Islet precursor cell (in vitro differentiated cells): ENCODE measurements around the gene ELF5.

Experiments
- DNase-seq: peaks from one replicate; pipeline ENCODE4 v3.0.0-alpha.2; 2018

ELF5 gene

DNA sequence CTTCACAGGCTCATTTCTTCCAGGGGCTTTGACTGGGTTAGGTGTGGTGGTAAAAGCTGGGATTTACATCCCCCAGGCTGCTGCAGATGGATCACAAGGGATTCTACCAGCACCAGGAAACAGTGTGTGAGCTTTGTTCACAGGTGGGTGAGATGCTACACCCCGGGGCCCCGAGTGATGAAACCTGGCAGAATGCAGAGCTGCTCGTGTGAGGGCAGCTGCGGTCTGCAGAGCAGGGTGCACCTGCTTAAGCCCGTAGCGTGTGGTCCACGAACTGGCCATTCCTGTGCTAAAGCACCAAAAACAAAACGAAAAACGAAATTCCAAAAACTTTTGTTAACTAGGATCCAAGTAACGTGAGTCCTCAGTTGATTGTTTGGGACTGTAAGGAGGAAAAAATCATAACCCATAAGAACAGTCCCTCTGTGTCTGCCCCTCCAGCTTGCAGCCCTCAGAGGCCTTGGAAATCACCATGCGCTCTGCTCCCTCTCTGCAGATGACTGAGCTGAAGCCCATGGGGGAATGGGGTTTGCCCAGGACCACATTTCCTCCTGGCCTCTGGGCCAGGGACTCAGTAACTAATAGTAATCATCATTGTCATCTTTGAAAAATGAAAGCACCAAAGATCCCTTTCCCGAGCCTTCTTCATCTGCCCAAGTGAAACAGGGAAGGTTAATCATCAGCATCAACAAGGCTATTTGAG, 24.6 kb downstream of the ELF5 start:
- DNase-seq = peak; percentile 24

DNA sequence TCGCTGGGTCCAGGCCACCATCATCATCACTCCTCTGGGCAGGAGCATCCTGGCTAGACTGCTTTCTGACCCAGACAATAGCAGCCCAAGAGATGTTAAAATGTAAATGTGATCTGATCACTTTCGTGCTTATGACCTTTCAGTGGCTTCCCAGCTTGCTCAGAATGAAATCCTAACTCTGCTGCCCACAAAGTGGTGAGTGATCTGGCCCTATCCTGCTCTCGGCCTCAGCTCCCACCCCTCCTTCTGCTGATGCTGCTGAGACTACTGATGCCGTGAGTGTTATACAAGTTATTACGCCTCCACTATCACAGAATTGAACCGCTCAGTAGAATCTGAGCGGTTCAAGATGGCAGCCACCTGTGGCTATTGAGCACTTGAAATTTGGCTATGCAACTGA, 26.2 kb downstream of the ELF5 start:
- no peak for DNase-seq

DNA sequence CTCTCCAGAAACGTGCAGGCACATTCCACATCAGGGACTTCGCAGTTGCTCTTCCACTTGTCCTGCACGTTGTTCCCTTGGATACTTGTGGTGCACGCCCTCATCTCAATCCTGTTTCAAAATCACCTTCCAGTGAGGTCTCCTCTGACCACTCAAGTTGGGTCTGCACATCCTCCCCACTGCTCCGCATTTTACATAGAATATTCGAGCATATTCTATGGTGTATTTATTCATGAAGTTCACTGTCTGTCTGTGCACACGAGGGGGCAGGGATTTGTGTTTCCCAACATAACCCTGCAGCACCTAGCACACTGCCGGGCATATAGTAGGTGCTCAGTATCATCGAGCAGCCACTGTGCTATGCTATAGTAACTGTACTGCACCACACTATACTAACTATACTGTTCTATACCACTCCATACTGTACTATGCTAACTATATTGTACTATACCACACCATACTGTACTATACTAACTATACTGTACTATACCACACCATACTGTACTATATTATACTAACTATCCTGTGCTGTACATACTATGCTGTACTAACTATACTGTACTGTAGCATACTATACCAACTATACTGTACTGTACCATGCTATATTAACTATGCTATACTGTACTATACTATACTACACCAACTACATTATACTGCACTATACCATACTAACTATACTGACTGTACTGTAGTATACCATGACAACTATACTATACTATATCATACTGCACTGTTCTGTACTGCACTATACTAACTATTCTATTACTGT, 30.3 kb downstream of the ELF5 start:
- DNase-seq = peak; percentile 25

DNA sequence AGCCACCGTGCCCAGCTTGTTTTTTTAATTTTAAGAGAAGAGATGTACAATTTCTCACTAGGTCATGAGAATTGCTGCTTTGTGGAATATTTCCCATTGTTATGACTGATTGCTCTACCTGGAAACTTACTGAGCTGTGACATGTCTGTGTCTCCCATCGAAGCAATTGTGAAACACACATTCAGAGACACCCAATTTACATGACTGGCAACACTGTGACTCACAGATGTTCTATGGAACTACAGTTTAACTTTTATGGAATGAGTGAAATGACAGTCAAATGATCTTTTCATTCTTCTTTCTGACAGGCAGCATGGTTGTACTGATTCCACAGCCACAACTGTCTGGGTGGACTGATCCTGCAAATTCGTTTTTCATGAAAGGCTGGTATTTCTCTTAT, 32.3 kb downstream of the ELF5 start:
- peak; percentile 7 for DNase-seq

DNA sequence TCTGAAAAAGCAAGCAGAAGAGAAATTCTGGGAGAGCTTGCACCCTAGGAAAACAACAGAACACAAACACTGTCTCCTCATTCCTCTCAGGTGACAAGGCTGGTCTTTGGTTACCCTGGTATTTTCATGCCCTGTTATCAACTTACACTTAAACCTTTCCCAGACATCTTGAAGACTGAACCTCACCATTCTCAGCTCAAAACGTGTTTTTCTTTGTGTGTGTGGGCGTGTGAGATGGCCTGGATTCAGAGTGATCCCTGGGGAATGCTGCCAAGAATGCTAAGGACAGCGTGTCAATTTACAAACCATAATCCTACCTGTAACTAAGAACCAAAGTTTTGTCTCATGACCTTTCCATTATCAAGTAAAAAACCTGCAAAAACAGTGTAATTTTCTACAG, 33.3 kb downstream of the ELF5 start:
- DNase-seq = peak; percentile 52

DNA sequence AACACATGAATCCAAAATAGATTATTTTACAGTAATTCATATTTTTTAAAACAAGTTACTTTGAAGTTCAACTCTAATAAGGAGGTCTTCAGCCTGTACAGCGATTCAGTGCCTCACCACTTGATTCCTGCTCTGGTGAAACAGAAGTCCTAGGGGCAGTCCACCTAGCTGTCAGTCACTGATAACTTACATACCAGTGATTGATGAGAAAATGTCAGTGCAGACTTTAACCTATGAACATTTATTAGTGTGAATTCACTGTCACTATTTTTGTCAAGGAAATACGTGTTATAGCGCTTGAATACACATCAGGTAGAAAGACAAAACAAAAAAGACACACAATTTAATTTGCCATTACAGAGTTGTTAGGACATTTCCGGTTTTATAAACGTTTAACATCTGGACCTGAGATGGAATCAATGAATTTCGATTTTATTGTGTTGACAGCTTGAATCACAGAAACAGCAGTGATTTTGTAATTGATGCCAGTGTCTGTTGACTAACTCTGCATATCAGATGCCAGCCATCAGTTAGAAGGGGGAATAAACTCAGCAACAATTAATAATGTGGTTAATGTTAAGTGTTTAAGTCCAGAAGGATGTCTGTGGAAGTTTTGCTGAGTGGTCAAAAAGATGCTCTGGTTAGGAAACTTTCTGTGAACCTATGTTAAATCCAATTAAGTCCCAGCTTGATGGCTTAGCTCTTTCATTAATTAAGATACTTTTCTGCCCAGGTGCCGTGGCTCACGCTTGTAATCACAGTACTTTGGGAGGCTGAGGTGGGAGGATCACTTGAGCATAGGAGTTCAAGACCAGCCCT, 34.5 kb downstream of the ELF5 start:
- no peak for DNase-seq

DNA sequence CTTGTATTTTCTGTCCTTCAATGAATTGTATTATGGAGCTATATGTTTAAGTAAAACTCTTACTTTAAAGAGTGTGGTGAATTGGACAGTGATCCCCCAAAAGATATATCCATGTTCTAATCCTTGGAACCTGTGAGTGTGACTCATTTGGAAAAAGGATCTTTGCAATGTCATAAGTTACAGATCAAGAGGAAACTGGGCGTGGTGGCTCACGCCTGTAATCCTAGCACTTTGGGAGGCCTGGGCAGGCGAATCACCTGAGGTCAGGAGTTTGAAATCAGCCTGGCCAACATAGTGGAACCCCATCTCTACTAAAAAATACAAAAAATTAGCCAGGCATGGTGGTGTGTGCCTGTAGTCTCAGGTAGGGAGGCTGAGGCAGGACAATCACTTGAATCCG, 36.7 kb downstream of the ELF5 start:
- DNase-seq = no peak

DNA sequence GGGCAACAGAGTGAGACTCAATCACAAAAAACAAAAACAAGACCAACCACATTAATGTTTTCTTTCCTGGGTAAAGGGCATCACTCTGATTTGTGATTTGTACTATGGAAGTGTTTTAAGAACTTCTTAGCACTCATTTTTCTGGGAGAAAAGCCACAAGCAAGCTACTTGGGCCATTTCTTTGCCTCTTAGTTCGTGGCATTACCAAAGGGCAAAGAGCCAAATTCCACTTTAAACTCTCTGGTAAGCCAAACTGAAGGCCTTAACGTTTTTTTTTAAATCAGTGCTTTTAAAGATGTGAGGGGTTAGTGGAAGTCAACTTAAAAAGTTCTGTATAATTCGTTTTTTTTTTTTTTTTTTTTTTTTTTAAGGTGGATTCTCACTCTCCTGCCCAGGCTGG, 37.9 kb downstream of the ELF5 start:
- no peak for DNase-seq

DNA sequence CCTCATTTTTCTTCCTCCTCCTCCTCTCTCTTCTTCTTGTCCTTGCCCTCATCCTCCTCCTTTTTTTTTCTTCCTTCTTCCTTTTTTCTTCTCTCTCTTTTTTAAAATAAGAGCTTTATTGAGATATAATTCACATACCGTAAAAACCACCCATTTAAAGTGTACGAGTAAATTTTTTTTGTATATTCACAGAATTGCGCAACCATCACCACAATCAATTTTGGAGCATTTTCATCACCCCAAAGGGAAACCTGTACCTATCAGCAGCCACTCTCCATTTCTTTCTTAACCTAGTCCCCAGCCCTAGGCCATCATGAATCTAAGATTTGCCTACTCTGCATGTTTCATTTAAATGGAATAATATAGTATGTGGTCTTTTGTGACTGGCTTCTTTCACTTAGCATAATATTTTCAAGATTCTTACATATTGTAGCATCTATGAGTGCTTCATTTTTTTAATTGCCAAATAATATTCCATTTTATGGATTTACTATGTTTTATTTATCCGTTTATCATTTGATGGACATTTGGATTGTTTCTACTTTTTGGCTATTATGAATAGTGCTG, 39.9 kb downstream of the ELF5 start:
- DNase-seq = no peak

DNA sequence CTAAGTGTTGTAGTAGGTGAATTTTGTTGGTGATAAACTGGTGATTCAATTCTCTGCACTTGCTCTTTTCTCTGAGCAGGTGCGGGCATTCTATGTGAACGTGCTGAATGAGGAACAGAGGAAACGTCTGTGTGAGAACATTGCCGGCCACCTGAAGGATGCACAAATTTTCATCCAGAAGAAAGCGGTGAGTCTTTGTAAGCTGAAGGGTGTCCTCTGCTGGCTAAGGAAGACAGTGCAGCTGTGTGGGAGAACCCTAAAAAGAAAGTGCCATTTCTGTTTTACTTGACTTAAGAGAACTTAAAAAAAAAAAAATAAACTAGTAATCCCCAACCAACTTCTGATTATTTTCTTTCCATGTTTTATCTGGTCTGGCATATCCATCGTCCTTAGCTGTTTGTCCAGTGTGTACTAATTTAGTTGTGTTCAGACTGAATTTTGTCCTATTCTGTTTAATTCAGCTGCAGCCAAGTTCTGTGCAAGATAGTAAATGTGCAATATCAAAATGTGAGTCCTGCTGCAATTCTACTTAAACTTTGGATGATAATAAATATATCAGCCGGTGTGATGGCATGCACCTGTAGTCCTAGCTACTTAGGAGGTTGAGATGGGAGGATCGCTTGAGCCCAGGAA, 45.3 kb downstream of the ELF5 start:
- DNase-seq = peak; percentile 63

DNA sequence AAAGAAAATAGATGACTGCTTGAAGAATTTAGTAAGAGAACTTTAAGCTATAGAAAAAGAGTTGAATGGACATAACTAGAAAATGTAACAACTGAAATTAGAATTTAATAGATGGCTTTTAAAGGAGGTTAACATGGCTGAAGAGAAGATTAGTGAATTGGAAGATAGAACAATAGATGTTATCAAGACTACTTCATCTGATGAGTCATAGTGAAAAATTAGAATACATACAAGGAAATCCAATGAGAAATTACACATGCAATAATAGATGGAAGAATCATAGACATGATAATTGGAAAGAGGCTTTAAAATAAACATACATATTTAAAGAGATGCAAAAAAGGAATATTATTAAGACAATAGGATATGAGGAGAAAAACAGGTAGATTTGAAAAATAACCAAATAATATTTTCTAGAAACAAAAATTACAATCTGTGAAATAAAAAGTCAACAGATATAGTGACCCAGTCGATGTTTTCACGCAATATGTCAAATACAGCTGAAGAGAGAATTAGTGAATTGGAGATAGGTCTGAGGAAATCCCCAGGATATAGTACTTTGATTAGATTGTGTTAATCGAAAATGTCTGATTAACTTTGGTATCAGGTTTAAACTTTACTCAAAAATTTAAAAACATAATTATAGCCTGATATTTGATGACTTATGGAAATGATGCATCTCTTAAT, 46.6 kb downstream of the ELF5 start:
- no peak for DNase-seq

DNA sequence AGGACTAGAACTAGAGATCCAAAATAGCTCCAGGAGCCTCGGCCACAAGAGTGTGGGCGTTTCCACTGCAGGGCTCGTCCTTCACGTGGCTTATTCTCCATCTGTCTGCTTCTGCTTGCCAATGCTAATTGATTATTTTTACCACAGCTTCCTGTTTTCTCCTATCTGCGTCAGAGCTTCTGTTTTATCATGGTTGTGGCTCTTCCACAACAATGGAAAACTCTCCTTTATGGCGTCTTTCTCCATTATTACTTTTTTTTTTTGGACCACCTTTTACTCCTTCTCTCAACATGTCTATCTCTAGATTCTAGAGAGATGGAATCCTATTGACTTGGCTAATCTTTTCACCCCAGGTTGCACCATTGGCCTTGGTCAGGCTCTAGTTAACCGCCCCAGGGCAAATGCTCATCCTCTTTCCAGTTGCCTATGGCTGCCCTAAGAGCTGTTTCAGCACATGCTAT, 49.0 kb downstream of the ELF5 start:
- no peak for DNase-seq

DNA sequence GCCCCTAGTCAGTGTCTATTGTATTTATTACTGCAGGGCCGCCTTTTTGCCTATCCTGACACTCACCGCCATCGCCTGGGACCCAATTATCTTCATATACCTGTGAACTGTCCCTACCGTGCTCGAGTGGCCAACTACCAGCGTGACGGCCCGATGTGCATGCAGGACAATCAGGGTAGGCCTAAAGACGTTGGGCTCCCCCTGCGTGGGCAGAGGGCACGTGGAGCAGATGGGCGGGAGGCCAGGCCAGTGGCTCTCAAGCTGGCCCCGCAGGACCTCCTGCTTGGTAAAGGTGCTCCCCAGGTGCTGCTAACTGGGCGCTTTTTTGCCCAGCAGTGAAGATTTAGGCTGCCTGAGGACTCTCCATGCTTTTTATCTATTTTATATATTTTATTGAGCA, 52.4 kb downstream of the ELF5 start:
- no peak for DNase-seq

DNA sequence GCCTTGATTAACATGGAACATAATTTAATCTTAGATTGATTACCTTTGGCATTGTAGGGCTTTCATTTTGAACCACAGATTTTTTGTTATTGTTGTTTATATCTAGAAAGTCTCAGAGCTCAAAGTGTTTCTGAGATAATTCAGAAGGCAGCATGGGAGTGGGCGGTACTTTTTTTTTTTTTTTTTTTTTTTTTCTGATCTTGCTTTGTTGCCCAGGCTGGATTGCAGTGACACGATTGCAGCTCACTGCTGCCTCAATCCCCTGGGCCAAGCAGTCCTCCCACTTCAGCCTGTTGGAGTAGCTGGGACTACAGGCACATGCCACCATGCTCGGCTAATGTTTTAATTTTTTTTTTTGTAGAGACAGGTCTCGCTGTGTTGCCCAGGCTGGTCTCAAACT, 53.3 kb downstream of the ELF5 start:
- DNase-seq = no peak

DNA sequence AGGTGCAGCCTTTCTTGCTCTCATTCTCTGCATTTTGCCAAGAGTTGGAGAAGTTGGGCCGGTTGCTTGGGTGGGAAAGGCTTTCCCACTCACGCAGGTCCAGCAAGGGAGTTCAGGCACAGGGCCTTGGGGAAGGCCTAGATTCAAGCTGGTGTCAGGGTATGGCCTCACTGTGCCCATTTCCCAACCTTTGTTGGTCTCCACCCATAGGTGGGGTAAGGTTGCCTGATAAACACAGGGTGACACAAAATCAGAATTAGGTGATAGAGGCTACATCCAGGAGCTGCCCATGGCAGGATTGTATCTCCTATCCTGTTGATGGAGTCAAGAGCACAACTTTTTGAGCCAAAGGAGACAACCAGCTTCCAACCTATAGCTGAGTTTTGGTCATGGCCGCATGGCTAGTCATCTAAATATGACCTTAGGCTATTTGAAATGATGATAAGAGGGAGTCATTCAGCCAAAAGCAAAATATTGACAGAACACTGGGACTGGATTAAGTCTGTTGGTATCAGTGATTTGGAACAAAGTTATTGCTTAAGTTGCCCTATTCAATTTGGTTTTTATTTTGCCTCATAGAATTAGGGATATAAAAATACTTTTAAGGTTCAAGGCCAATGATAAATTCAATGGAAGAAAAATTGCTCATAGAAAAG, 54.0 kb downstream of the ELF5 start:
- DNase-seq = no peak

DNA sequence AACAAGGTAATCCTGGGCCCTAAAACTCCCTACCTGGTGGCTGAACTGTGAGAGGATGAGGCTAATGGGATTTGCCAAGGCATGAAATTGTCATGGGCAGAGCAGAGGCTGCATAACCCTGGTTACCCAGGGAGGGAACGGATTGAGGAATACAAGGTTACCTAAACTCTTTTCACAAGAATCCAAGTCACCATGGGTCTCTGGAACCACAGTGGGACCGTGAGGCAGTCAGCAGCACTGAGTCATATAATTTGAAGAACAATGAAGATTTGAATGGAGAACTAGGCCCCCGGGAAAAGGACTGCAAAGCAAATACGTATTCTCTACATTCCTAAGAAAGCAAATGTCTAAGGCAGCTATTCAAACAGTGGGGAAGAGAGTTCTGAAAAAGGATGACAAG, 55.1 kb downstream of the ELF5 start:
- no peak for DNase-seq

DNA sequence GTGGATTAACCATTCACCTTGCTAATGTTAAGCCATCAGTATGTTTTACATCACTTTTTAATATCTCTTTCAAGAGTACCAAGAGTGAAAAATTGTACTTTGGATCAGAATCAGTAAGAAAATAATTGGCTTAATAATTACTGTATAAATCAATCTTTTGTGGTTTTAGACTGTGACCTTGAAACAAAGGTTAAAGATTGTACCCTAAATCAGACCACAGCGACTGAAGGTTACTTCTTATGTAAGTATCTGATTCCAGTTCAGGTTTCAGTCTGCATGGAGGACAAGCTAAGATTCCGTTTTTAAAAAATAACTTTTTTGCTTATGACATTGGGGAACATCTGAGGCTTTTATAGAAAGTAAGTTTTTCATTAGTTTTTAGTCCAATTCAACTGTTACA, 56.0 kb downstream of the ELF5 start:
- no peak for DNase-seq

DNA sequence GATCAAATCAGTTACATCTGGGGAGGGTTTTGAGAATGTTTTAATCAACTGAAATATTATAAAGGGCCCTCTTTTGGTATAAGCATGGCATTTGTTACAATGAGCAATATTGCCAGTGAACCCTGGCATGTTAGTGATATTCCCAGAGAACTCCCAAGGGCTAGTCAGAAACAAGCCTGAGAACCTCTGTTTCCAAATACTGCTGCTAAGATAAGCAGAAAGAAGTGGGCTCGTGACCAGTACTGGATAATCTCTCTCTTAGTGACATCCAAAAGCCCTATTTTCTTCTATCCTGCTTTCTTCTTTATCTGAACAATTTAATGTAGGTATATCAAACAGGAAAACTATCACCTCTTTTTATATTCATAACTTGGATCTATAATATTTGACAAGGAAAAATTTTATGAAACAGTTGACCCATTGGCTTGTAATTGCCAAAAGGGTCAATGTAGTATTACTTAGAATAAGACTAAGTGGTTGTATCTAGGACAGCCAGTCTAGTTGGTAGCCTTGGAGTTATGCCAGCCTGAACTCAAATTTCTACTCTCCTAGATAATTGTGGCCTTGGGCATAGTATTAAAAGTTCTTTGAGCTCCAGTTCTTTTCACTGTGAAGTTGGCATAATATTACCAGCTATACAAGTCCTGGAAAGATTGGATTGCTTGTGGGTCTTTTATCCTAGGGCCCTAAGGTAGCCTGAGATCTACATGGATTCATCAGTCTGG, 59.1 kb downstream of the ELF5 start:
- no peak for DNase-seq

DNA sequence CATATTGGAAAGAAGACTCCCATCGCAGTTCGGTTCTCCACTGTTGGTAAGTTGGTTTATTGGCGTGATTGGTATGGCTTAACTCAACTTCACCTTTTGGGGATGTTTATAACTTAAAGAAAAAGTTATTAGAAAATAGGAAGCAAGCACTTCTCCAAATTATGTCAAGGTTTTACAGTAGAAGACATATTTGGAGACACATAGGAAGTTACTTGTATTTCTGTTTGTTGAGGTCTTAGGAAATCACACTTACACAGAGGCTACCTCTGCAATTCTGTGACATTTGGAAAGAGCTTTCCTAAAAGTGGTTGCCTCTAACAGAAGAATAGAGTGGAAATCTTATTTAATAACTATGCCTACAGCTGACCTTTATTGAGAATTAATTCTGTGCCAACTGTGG, 62.5 kb downstream of the ELF5 start:
- no peak for DNase-seq

DNA sequence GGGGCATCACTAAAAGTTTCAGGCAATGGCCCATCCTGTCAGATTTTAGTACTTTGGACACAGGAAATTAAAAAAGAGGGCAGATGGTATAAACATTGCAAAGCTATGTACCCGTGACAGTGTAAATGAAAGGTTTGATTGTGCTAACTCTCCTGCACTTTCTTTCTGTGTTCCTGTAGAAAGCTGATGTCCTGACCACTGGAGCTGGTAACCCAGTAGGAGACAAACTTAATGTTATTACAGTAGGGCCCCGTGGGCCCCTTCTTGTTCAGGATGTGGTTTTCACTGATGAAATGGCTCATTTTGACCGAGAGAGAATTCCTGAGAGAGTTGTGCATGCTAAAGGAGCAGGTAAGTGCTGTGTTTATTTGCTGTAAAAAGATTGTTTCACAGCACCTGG, 64.6 kb downstream of the ELF5 start:
- no peak for DNase-seq
